Activated T-helper 17 cell treated with anti-CD3 and anti-CD28 coated beads, Interleukin-2, amount 50 U/mL, for 72 hours (primary cell): ENCODE results near the gene PLEKHB2. TPM values are rescaled to one million over a fixed set of nuclear protein-coding genes. Genes with fewer than 3 reads are reported as not detected.
"Not testable (repeated sequence)": the region's sequence is repeated elsewhere in the genome, so short reads cannot be mapped to it uniquely, and the experiment has no call there.

Experiments used
- ATAC-seq: fragments of 150-1000 bp; cut with Tn5 transposase; replicated peaks from 2 replicates; pipeline ENCODE4 v1.10.0; 2021; ENCODE audit warnings: mild to moderate bottlenecking, moderate library complexity
- H3K27ac Mint-ChIP-seq: one replicate; pipeline ENCODE4 v1.8.0; 2022; ENCODE audit warnings: mixed read lengths
- H3K27me3 Mint-ChIP-seq: one replicate; pipeline ENCODE4 v1.8.0; 2022; ENCODE audit warnings: mixed read lengths
- H3K36me3 Mint-ChIP-seq: one replicate; pipeline ENCODE4 v1.8.0; 2022; ENCODE audit warnings: low read depth, mild to moderate bottlenecking, mixed read lengths
- H3K4me1 Mint-ChIP-seq: one replicate; pipeline ENCODE4 v1.8.0; 2022; ENCODE audit warnings: mixed read lengths
- H3K4me3 Mint-ChIP-seq: one replicate; pipeline ENCODE4 v1.8.0; 2022; ENCODE audit warnings: mild to moderate bottlenecking, mixed read lengths
- H3K9me3 Mint-ChIP-seq: one replicate; pipeline ENCODE4 v1.8.0; 2022; ENCODE audit warnings: mixed read lengths
- total RNA-seq, 2 donors: library from RNA; stranded (reverse); gene quantifications; one replicate each; pipeline ENCODE4 v1.2.3, GENCODE V29; 2022

PLEKHB2 gene
- total RNA-seq, 2 donors from 2014 or later = 59.8 to 64.5 TPM

DNA sequence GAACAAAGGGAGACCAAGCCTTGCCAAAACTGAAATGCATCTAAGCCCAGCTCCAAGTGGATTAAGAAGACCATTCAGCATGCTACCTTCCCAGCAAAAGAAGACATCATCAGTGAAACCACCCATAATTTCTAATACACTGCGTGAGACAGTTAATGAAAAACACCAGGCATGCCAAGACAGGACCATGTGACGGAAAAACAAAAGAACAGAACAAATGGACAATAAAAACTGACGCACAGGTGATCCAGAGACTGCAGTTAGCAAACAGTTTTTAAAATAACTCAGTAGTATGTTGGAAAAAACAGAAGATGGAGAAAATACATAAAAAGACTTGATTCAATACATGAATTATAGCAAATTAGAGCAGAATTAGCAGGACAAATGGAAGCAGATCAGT is 27.2 kb upstream of the PLEKHB2 start:
- Mint-ChIP-seq H3K27ac (peak overlapping the region; percentile 2), H3K27me3 (no peaks in the 10 kb centered on the region), H3K4me1 (peaks cover 32% of the 10 kb centered on the region), H3K36me3 (peaks cover 100% of the 10 kb centered on the region), H3K9me3 (no peaks in the 10 kb centered on the region), H3K4me3 (no peak overlapping the region)
- no peak for ATAC-seq

DNA sequence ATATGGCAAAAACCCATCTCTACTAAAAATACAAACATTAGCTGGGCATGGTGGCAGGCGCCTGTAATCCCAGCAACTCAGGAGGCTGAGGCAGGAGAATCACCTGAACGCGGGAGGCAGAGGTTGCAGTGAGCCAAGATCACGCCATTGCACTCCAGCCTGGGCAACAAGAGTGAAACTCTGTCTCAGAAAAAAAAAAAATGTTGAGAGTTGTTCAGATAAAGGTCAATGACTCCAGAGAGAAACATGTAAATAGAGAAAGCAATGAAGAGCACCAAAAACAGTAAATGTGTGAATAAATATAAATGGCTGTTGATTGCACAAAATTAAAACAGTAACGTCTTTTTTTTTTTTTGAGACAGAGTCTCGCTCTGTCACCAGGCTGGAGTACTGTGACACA is 25.2 kb upstream of the PLEKHB2 start:
- not testable (repeated sequence) for H3K27ac Mint-ChIP-seq, ATAC-seq, H3K9me3 Mint-ChIP-seq, H3K4me3 Mint-ChIP-seq, H3K27me3 Mint-ChIP-seq
- Mint-ChIP-seq H3K4me1 (peaks cover 28% of the 10 kb centered on the region), H3K36me3 (peaks cover 92% of the 10 kb centered on the region)

DNA sequence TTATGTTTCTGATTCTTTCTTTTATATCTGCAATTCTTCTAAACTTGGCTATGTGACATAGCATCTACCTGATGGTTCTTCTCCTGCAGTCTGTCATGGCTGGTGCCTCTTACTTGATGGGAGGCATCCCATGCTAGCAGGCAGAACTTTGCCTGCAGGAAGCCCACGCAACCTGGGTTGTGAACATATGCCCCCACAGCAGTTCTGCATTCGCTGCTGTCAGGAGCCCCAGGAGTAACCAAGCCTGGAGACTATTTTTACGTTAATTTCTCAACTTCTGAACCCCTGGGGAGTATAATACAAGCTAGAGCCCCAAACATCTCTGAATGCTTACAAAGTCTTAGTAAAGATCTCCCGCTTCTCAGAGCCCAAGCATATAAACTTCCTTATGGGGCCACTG is 23.9 kb upstream of the PLEKHB2 start:
- H3K9me3 Mint-ChIP-seq = no peaks in the 10 kb centered on the region
- H3K27ac Mint-ChIP-seq = peak overlapping the region; percentile 1
- H3K36me3 Mint-ChIP-seq = peaks cover 92% of the 10 kb centered on the region
- H3K4me3 Mint-ChIP-seq = no peak overlapping the region
- no peaks in the 10 kb centered on the region for H3K27me3 Mint-ChIP-seq
- no peak for ATAC-seq
- peaks cover 23% of the 10 kb centered on the region for H3K4me1 Mint-ChIP-seq

DNA sequence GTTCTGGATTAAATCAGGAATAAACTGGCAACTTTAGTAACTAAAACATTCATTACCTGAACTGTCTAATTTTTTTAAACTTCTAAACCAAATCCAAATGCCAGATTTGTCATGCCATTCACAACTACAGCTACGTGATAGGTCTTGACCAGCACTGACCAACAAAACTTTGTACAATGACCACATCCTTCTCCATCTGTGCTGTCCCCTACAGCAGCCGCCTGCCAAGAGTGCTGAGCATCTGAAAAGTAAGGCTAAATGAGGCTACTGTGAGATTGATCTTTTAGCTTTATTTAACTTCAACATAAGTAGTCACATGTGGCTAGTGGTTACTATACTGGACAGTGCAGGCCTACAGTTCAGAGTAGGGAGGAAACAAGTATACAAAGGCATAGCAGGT is 19.5 kb upstream of the PLEKHB2 start:
- peaks cover 17% of the 10 kb centered on the region for H3K4me1 Mint-ChIP-seq
- peaks cover 89% of the 10 kb centered on the region for H3K36me3 Mint-ChIP-seq
- H3K27me3 Mint-ChIP-seq = no peaks in the 10 kb centered on the region
- H3K27ac Mint-ChIP-seq = no peak overlapping the region
- H3K4me3 Mint-ChIP-seq = no peak overlapping the region
- ATAC-seq = no peak
- no peaks in the 10 kb centered on the region for H3K9me3 Mint-ChIP-seq

DNA sequence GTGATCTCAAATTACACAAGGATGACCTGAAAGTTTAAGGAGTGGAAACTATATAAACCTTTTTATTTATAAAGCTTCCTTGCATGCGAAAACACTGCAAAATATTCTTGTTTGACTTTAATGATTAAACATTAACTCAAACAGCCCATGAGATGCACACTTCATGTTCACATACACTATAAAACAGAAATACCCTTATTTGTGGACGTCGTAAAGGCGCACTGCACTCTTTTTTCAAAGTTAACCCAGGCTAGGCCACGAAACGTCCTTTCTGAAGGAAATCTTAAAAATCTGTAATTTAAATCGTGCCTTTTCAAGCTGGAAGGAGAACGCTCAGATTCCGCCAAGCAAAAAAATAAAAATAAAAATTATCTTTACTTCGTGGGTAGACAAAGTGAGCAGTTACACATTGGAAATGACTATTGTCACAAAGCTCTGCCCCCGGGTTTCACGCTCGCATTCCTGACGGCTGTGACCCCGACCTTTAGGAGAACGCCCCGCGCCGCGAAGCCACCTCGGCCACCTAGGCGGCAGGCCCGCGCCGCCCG is 12.6 kb upstream of the PLEKHB2 start:
- Mint-ChIP-seq H3K27ac (peak overlapping the region; percentile 82), H3K36me3 (peaks cover 42% of the 10 kb centered on the region), H3K27me3 (no peaks in the 10 kb centered on the region), H3K4me1 (peaks cover 11% of the 10 kb centered on the region), H3K4me3 (peak overlapping the region; percentile 77), H3K9me3 (no peaks in the 10 kb centered on the region)
- ATAC-seq = no peak

DNA sequence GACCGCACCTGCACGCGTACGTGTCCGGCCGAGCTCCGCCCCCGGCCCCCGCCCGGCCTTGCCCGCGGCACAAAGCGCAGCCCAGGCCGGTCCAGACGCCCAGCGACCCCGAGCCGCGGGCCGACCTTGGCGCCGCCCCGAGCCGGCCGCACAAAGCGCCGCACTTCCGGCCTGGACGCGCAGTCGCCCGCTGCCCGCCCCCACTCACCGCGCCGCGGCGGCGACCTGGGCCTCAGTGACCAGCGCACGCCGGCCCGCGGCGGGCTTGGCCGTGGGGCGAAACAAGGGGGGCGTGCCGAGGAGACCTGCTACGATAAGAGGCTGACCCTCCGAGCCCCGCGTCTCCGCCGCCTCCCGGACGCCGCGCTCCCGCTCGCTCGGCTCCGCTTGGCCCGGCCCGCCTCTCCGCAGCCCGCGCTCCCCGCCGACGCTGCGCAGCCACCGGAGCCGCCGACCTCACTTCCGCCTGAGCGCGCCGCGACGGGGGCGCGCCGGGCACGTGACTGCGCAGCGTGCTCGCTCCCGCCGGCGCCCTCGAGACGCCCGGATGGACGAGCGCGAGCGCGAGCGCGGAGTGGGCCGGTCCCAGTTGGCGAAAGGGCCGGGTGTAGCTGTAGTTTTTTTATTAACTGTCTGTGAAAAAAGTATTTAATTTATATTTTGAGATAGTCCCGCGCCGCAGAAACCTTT is 12.0 kb upstream of the PLEKHB2 start, which contains the start of gene FAM168B:
Gene FAM168B (minus strand): TSS at position 455 of the 690 bp plus-strand sequence. CDS start 10,814 bp downstream, outside the sequence.
- Mint-ChIP-seq H3K27me3 (no peaks in the 10 kb centered on the region), H3K36me3 (peaks cover 36% of the 10 kb centered on the region), H3K27ac (peak within 1 kb of the TSS; percentile 96), H3K9me3 (no peaks in the 10 kb centered on the region), H3K4me1 (peaks cover 11% of the 10 kb centered on the region), H3K4me3 (peak within 1 kb of the TSS; percentile 88)
- peak; percentile 89 for ATAC-seq

DNA sequence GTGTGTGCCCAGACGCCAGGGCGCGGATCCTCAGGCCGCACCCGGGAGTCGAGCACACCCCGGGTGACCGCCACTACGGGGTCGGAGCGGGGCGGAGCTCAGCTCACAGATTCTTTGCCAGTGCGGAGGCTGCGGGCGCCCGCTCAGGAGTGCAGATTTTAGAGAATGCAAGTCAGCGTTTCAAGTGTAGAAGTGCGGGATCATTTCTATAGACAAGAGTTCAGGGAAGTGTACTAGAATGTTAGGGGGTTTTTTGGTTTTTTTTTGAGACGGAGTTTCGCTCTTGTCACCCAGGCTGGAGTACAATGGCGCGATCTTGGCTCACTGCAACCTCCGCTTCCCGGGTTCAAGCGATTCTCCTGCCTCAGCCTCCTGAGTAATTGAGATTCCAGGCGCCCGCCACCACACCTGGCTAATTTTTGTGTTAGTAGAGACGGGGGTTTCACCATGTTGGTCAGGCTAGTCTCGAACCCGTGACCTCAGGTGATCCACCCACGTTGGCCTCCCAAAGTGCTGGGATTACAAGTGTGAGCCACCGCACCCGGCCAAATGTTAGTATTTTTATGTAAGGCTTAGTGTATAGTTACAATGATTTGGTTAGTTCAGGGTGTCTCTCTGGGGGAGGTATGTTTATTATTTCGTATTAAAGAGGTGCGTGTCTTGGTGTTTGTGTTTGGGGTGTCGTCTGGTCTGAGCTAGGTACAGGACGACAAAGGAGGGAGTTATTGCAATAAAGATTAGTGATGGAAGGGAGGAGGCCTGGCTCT is 11.3 kb upstream of the PLEKHB2 start:
- Mint-ChIP-seq H3K36me3 (peaks cover 29% of the 10 kb centered on the region), H3K9me3 (no peaks in the 10 kb centered on the region), H3K27ac (peak overlapping the region; percentile 96), H3K4me3 (peak overlapping the region; percentile 88), H3K27me3 (no peaks in the 10 kb centered on the region), H3K4me1 (peaks cover 6% of the 10 kb centered on the region)
- ATAC-seq = peak; percentile 79

DNA sequence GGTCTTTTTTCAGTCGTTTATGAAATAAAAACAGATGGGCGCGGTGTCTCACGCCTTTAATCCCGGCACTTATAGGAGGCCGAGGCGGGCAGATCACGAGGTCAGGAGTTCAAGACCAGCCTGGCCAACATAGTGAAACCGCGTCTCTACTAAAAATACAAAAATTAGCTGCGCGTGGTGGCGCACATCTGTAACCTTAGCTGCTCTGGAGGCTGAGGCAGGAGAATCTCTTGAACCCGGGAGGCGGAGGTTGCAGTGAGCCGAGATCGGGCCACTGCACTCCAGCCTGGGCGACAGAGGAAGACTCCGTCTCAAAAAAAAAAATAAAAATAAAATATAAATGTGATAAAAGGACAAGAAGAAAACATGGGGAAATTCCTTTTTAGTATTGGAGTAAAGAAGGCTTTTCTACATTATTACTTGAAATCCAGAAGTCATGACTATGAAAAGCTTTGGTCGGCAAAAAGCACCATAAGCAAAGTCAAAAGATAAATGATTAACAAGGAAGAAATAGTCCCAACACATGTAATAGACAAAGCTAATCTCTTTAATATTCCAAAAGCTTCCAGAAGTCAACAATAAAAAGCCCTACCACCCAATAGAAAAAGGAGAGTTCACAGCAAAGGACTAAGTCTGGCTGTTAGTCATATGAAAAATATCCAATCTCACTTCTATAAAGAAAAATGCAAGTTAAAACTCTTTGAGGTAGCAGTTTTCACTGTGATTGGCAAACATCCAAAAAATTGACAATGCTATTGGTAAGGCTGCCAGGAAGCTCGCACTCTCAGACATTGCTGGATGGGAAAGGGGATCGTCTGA is 10.5 kb upstream of the PLEKHB2 start:
- Mint-ChIP-seq H3K4me3 (peak overlapping the region; percentile 88), H3K36me3 (peaks cover 21% of the 10 kb centered on the region), H3K9me3 (no peaks in the 10 kb centered on the region), H3K27ac (peak overlapping the region; percentile 96), H3K27me3 (no peaks in the 10 kb centered on the region), H3K4me1 (peaks cover 6% of the 10 kb centered on the region)
- no peak for ATAC-seq

DNA sequence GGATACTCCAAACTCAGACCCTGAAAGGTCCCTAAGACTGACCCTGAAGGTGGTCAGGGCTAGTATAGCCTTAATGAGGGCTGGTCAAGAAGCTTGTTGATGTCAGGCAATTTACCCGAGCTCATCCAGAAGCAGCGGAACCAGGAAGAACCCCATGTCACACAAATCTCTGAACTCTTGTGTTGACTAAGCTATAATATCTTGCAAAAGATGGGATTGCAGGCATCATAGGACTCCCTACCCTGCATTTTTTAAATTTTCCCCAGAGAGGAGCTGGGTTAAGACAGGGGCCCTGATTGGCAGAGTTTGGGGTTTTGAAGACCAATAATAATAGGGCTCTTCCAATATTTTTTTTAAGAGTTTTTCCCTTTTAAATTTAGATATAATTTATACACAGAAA is 2.0 kb upstream of the PLEKHB2 start:
- Mint-ChIP-seq H3K36me3 (peaks cover 13% of the 10 kb centered on the region), H3K27me3 (no peaks in the 10 kb centered on the region), H3K9me3 (no peaks in the 10 kb centered on the region), H3K27ac (no peak overlapping the region), H3K4me3 (no peak overlapping the region), H3K4me1 (peaks cover 16% of the 10 kb centered on the region)
- no peak for ATAC-seq

DNA sequence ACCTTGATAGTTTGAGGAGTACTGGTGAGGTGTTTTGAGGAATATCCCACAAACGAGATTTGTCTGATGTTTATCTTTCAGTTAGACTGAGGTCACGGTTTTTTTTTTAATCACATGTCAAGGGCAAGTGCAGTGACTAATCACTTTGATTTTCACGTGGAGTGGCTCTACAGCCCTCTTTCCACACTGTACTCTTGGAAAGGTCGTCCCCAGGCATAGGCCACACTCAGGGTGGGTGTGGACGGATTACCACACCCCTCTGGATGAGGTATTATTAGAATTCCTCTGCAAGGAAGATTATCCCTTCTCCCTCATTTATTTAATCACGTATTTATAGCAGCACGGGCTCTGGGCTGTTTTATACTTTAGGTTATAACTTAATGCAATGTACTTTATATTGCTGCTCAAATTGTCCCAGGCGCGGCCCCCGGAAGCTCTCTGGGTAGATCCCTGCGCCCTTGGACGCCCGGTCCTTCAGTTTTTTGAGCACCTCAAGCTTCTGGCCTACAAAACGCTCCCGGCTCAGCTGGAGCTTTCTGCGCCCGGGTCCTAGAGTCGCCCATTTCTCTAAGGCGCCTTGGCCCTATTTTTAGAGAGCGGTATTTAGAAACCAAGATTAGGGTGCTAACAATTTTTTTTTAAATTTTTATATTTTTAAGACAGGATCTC is 515 bp upstream of the PLEKHB2 start:
- Mint-ChIP-seq H3K36me3 (peaks cover 26% of the 10 kb centered on the region), H3K4me3 (peak overlapping the region; percentile 88), H3K27me3 (no peaks in the 10 kb centered on the region), H3K27ac (peak overlapping the region; percentile 95), H3K9me3 (no peaks in the 10 kb centered on the region), H3K4me1 (peaks cover 16% of the 10 kb centered on the region)
- ATAC-seq = peak; percentile 75

DNA sequence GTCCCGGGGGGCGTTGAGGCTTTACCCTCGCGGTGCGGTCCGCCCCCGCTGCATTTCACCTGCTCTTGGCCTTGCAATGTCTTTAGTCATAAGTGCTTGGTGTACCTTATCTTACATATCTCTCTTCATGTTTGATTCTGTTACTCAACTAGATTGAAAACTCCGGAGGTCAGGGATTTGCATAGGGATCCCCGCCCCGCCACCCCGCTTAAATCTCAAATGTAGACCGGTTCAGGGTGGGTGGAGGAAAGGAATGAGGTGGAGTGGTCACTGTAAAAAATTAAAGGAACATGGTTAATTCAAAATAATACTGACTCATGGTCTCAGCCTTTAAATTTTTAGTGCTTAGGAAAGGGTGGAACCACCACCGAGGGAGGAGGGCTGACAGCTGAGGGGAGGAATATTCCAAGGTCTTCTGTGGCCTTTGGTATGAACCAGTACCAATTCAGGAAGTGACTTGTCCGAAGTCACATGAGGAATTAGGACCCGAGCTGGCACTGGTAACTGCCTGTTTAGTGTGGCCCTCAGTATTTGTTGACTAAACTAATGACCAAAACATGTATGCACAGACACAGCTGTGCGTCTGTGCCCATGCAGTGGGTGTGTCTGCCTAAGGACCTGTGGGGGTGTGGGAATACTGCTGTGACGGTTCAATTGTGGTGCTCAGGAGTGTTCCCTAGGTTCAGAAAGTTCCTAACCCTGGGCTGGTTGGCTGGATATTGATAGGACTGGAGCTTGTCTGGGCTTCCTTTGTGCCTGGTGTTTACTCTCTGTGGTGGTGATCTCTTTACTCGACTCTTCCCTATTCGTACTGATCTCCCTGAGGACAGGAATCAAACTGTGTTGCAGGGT is 1.0 kb downstream of the PLEKHB2 start:
- H3K9me3 Mint-ChIP-seq = no peaks in the 10 kb centered on the region
- peak; percentile 58 for ATAC-seq

DNA sequence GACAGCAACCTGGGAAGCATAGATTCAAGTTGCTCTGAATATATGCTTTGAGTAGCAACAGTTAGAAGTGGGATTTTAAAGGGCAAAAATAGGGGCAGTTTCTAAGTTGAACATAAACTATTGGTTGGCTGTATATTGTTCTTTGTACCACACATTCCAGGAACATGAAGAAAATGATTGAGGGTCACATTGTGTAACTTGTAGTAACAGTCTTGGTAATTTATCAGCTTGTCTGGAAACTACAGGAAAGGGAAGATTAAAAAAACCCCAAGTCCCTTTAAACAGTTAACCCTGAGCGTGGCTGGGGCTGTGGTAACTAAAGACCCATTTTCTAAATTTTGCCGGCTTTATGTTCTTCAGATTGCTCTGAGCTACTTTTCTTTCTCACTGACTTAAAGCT is 7.4 kb downstream of the PLEKHB2 start:
- Mint-ChIP-seq H3K4me3 (no peak overlapping the region), H3K9me3 (no peaks in the 10 kb centered on the region), H3K36me3 (peaks cover 87% of the 10 kb centered on the region), H3K27ac (no peak overlapping the region), H3K4me1 (peaks cover 50% of the 10 kb centered on the region), H3K27me3 (no peaks in the 10 kb centered on the region)
- no peak for ATAC-seq

More for the DNA sequence above, 1.0 kb downstream of the PLEKHB2 start:
- H3K4me1 Mint-ChIP-seq = peaks cover 24% of the 10 kb centered on the region
- peak overlapping the region; percentile 88 for H3K4me3 Mint-ChIP-seq
- H3K36me3 Mint-ChIP-seq = peaks cover 41% of the 10 kb centered on the region
- no peaks in the 10 kb centered on the region for H3K27me3 Mint-ChIP-seq
- H3K27ac Mint-ChIP-seq = peak overlapping the region; percentile 95

DNA sequence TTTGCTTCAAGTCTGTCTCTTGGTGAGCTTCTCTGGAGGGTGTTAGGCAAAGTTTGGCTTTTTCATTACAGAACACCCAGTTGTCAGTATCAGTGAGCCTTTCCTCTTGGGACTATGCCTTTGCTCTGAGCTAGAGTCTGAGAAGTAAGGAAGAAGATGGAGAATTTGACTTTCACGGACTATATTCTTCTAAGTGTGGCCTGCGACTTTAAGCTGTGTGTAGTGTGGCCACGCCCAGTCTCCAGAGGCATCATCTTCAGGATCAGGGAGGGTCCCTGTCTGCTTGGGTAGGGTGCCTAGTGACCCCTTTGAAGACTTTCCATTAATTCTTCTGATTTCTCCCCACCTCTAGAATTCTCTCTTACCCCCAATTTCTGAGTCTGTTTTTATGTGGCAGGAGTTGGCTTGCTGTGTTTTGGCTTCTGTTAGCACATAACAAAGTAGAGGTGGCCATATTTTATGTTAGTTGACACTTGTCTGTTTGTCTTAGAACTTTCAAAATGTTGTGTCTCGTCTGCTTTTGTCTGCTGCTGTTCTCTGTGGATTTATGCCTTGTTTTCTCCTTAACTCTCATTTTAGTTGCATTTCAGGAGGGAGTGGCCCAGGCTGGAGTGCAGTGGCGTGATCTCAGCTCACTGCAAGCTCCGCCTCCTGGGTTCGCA is 8.6 kb downstream of the PLEKHB2 start:
- no peaks in the 10 kb centered on the region for H3K27me3 Mint-ChIP-seq
- H3K9me3 Mint-ChIP-seq = no peaks in the 10 kb centered on the region
- no peak overlapping the region for H3K4me3 Mint-ChIP-seq
- H3K36me3 Mint-ChIP-seq = peaks cover 91% of the 10 kb centered on the region
- no peak for ATAC-seq
- H3K27ac Mint-ChIP-seq = peak overlapping the region; percentile 42
- peaks cover 59% of the 10 kb centered on the region for H3K4me1 Mint-ChIP-seq
